ENCODE results near the gene MATN3. TPM values are rescaled to one million over a fixed set of nuclear protein-coding genes. Genes with fewer than 3 reads are reported as not detected.

Gene MATN3
- polyA plus RNA-seq, 3 donors: not detected

GRCh38 chr2:20027260-20027677, 14.8 kb upstream of the MATN3 start:
- H3K4me1 Mint-ChIP-seq: peaks cover 12% of the 10 kb centered on the region
- Histone ChIP-seq H3K36me3 (replicated peaks in 1 of 2; ENCODE audit: control insufficient read depth in 1 of 2, insufficient read depth in 2 of 2, low read length in 2 of 2) (peaks cover 31 to 52% of the 10 kb centered on the region in 2 donors), H3K4me1 (ENCODE audit: control insufficient read depth in 1 of 2, insufficient read depth in 2 of 2, low read length in 2 of 2) (no peaks in the 10 kb centered on the region), H3K4me2 (replicated peaks; ENCODE audit: extremely low read depth, low read length, poor library complexity, severe bottlenecking) (no peak overlapping the region), H3K9ac (ENCODE audit: insufficient read depth, low read length, poor library complexity, severe bottlenecking) (no peak overlapping the region), H2AFZ (ENCODE audit: insufficient read depth, low read depth, low read length, poor library complexity, severe bottlenecking) (no peak overlapping the region), H3K79me2 (ENCODE audit: insufficient read depth, low read length) (peaks cover 4% of the 10 kb centered on the region), H3K9me3 (replicated peaks in 1 of 2; ENCODE audit: control insufficient read depth in 1 of 2, insufficient read depth in 1 of 2, low read length in 2 of 2) (peaks cover 7% of the 10 kb centered on the region in 2 donors), H3K4me3 (replicated peaks in 1 of 3; ENCODE audit: low read depth in 2 of 3, low read length in 3 of 3) (no peak overlapping the region), H3K27me3 (ENCODE audit: control insufficient read depth in 2 of 2, insufficient read depth in 2 of 2, low read length in 2 of 2) (no peaks in the 10 kb centered on the region), H4K20me1 (ENCODE audit: insufficient read depth, low read length) (peaks cover 45% of the 10 kb centered on the region), H3K27ac (ENCODE audit: low read depth in 1 of 2, low read length in 2 of 2) (no peak overlapping the region)
- peaks cover 50 to 57% of the 10 kb centered on the region in 2 donors for H3K36me3 Mint-ChIP-seq
- intact Hi-C loops (cut with micrococcal nuclease): no loop called here
- no peak for TF ChIP-seq CTCF (IDR thresholded peaks at IDR 0.05)
- no peak overlapping the region for H3K27ac Mint-ChIP-seq
- DNase-seq: no peak
- H3K9me3 Mint-ChIP-seq: peaks cover 7 to 20% (median 11%) of the 10 kb centered on the region in 7 donors
- 100% methylated on average over 4 of the region's 4 CpGs for WGBS (ENCODE audit: insufficient coverage)
- H3K4me3 Mint-ChIP-seq: no peak overlapping the region
- peaks cover 0 to 5% (median 0%) of the 10 kb centered on the region in 3 donors for H3K27me3 Mint-ChIP-seq (ENCODE audit: low read depth in 3 of 3)

GRCh38 chr2:20025065-20025786, 12.8 kb upstream of the MATN3 start:
- H3K27ac Mint-ChIP-seq: no peak overlapping the region
- Histone ChIP-seq H3K4me2 (replicated peaks; ENCODE audit: extremely low read depth, low read length, poor library complexity, severe bottlenecking) (no peak overlapping the region), H3K9me3 (replicated peaks in 1 of 2; ENCODE audit: control insufficient read depth in 1 of 2, insufficient read depth in 1 of 2, low read length in 2 of 2) (peaks cover 23 to 25% of the 10 kb centered on the region in 2 donors), H3K27me3 (ENCODE audit: control insufficient read depth in 2 of 2, insufficient read depth in 2 of 2, low read length in 2 of 2) (no peaks in the 10 kb centered on the region), H3K36me3 (replicated peaks in 1 of 2; ENCODE audit: control insufficient read depth in 1 of 2, insufficient read depth in 2 of 2, low read length in 2 of 2) (peaks cover 11 to 32% of the 10 kb centered on the region in 2 donors), H3K9ac (ENCODE audit: insufficient read depth, low read length, poor library complexity, severe bottlenecking) (no peak overlapping the region), H3K27ac (ENCODE audit: low read depth in 1 of 2, low read length in 2 of 2) (no peak overlapping the region), H3K79me2 (ENCODE audit: insufficient read depth, low read length) (no peaks in the 10 kb centered on the region), H4K20me1 (ENCODE audit: insufficient read depth, low read length) (peaks cover 26% of the 10 kb centered on the region), H2AFZ (ENCODE audit: insufficient read depth, low read depth, low read length, poor library complexity, severe bottlenecking) (no peak overlapping the region), H3K4me1 (ENCODE audit: control insufficient read depth in 1 of 2, insufficient read depth in 2 of 2, low read length in 2 of 2) (no peaks in the 10 kb centered on the region), H3K4me3 (replicated peaks in 1 of 3; ENCODE audit: low read depth in 2 of 3, low read length in 3 of 3) (no peak overlapping the region)
- peaks cover 14% of the 10 kb centered on the region for H3K4me1 Mint-ChIP-seq
- peaks cover 24 to 35% (median 27%) of the 10 kb centered on the region in 7 donors for H3K9me3 Mint-ChIP-seq
- no CpG with 5 or more reads among the region's 3 CpGs for WGBS (ENCODE audit: insufficient coverage)
- DNase-seq: no peak
- no peak for TF ChIP-seq CTCF (IDR thresholded peaks at IDR 0.05)
- H3K4me3 Mint-ChIP-seq: no peak overlapping the region
- intact Hi-C loops (cut with micrococcal nuclease): no loop called here
- H3K36me3 Mint-ChIP-seq: peaks cover 33 to 41% of the 10 kb centered on the region in 2 donors
- H3K27me3 Mint-ChIP-seq (ENCODE audit: low read depth in 3 of 3): peaks cover 0 to 3% (median 0%) of the 10 kb centered on the region in 3 donors

Measured in CD14-positive monocyte (primary cell).